Endodermal cell (in vitro differentiated cells): ENCODE results near the gene EPB41. TPM values are rescaled to one million over a fixed set of nuclear protein-coding genes. Genes with fewer than 3 reads are reported as not detected.
A peak's percentile ranks its signal among the peaks of the same experiment; 100 is the strongest.

Source experiments
- DNase-seq: peaks from one replicate; pipeline ENCODE4 v3.0.0-alpha.2; 2017
- H3K27ac ChIP-seq: 2 replicates; pipeline ENCODE4 v1.5.1; 2013; ENCODE audit warnings: mild to moderate bottlenecking, low read depth, low read length, moderate library complexity
- H3K27me3 ChIP-seq: 2 replicates; pipeline ENCODE4 v1.6.1; 2013; ENCODE audit warnings: mild to moderate bottlenecking, low read length, moderate library complexity; ENCODE audit not compliant: insufficient read depth, control insufficient read depth, poor library complexity, severe bottlenecking
- H3K36me3 ChIP-seq: 2 replicates; pipeline ENCODE4 v1.7.0; 2013; ENCODE audit warnings: mild to moderate bottlenecking, low read length, moderate library complexity; ENCODE audit not compliant: control insufficient read depth, insufficient read depth
- H3K4me1 ChIP-seq: one replicate; pipeline ENCODE4 v1.7.0; 2013; ENCODE audit warnings: low read length; ENCODE audit not compliant: control insufficient read depth, insufficient read depth
- H3K4me3 ChIP-seq: 2 replicates; pipeline ENCODE4 v1.5.1; 2013; ENCODE audit warnings: mild to moderate bottlenecking, low read length, moderate library complexity
- H3K9ac ChIP-seq: 2 replicates; pipeline ENCODE4 v1.6.1; 2013; ENCODE audit warnings: mild to moderate bottlenecking, low read length, moderate library complexity; ENCODE audit not compliant: poor library complexity, severe bottlenecking; ENCODE audit errors: extremely low read depth
- H3K9me3 ChIP-seq: 2 replicates; pipeline ENCODE4 v1.6.1; 2013; ENCODE audit warnings: mild to moderate bottlenecking, low read length, moderate library complexity; ENCODE audit not compliant: control insufficient read depth
- H3K27ac Mint-ChIP-seq: 2 replicates; pipeline ENCODE4 v1.8.0; 2020; ENCODE audit warnings: mixed read lengths
- H3K27me3 Mint-ChIP-seq: 2 replicates; pipeline ENCODE4 v1.8.0; 2021; ENCODE audit warnings: mild to moderate bottlenecking, mixed read lengths; ENCODE audit not compliant: insufficient read depth
- H3K36me3 Mint-ChIP-seq: 2 replicates; pipeline ENCODE4 v1.8.0; 2020; ENCODE audit warnings: low read depth, mixed read lengths
- H3K4me1 Mint-ChIP-seq: 2 replicates; pipeline ENCODE4 v1.8.0; 2020; ENCODE audit warnings: mixed read lengths
- H3K4me3 Mint-ChIP-seq: 2 replicates; pipeline ENCODE4 v1.8.0; 2020; ENCODE audit warnings: mild to moderate bottlenecking, moderate library complexity, mixed read lengths
- H3K9me3 Mint-ChIP-seq: 2 replicates; pipeline ENCODE4 v1.8.0; 2020; ENCODE audit warnings: mild to moderate bottlenecking, mixed read lengths
- WGBS, 2 experiments: methylation state at CpG; one replicate each; pipeline versions ENCODE4 v1.1.5 to v1.1.7; 2013; ENCODE audit warnings: missing lambda C conversion rate in 2 of 2, mixed read lengths in 1 of 2; ENCODE audit not compliant: insufficient coverage in 1 of 2, insufficient read length in 1 of 2; 5-methylcytosine and 5-hydroxymethylcytosine counted together
- total RNA-seq, 2 donors: library from RNA; stranded (reverse); fragmentation: NEBNext Ultra II Directional in 1 of 2; extraction: Animal tissue kit (Norgen Biotek cat#: 25700) in 1 of 2; gene quantifications; 2 replicates in 1 of 2; 3 replicates in 1 of 2; pipeline ENCODE4 v1.2.1, GENCODE V29; 2021
- TF ChIP-seq, protein P1 (sequence below): fragments of 200-600 bp; sonication (generic); conservative IDR thresholded peaks from 2 replicates; pipeline ENCODE4 v1.5.0; 2021; ENCODE audit warnings: antibody characterized with exemption, mild to moderate bottlenecking

Gene EPB41
- total RNA-seq, 2 donors from 2014 or later: 60.3 to 91.0 TPM

DNA sequence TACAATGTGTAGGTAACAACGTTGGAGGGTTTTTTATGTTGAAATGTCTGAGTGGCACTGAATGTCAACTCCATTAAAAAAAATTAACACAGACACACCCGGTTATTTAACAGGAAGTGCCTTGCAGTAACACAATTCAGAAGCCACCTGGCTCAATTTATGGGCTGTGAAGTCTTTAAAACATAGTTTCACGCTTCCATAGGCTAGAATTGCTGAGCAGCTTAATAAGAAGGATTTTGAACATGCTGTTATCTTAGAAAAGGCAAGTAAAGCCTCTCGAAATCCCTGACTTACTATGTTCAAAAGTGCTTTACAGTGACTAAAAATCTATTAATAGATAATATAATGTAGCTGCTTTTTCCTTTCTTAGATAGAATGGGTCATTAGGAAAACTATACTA, 247.7 kb downstream of the EPB41 start:
- peaks cover 7% of the 10 kb centered on the region for H3K4me1 ChIP-seq
- H3K9ac ChIP-seq: no peak overlapping the region
- H3K27me3 ChIP-seq: no peaks in the 10 kb centered on the region
- no peak for DNase-seq
- H3K27ac Mint-ChIP-seq: peak overlapping the region; percentile 44
- peaks cover 3% of the 10 kb centered on the region for H3K9me3 ChIP-seq
- no peak overlapping the region for H3K27ac ChIP-seq
- H3K36me3 ChIP-seq: peaks cover 94% of the 10 kb centered on the region
- H3K4me1 Mint-ChIP-seq: peaks cover 41% of the 10 kb centered on the region
- H3K9me3 Mint-ChIP-seq: peaks cover 1% of the 10 kb centered on the region
- no peaks in the 10 kb centered on the region for H3K27me3 Mint-ChIP-seq
- 81 to 95% methylated on average over 2 to 4 of the region's 4 CpGs for WGBS, 2 experiments
- H3K4me3 ChIP-seq: no peak overlapping the region
- TF ChIP-seq, protein P1, sequence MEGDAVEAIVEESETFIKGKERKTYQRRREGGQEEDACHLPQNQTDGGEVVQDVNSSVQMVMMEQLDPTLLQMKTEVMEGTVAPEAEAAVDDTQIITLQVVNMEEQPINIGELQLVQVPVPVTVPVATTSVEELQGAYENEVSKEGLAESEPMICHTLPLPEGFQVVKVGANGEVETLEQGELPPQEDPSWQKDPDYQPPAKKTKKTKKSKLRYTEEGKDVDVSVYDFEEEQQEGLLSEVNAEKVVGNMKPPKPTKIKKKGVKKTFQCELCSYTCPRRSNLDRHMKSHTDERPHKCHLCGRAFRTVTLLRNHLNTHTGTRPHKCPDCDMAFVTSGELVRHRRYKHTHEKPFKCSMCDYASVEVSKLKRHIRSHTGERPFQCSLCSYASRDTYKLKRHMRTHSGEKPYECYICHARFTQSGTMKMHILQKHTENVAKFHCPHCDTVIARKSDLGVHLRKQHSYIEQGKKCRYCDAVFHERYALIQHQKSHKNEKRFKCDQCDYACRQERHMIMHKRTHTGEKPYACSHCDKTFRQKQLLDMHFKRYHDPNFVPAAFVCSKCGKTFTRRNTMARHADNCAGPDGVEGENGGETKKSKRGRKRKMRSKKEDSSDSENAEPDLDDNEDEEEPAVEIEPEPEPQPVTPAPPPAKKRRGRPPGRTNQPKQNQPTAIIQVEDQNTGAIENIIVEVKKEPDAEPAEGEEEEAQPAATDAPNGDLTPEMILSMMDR: no peak
- peaks cover 72% of the 10 kb centered on the region for H3K36me3 Mint-ChIP-seq
- H3K4me3 Mint-ChIP-seq: no peak overlapping the region

DNA sequence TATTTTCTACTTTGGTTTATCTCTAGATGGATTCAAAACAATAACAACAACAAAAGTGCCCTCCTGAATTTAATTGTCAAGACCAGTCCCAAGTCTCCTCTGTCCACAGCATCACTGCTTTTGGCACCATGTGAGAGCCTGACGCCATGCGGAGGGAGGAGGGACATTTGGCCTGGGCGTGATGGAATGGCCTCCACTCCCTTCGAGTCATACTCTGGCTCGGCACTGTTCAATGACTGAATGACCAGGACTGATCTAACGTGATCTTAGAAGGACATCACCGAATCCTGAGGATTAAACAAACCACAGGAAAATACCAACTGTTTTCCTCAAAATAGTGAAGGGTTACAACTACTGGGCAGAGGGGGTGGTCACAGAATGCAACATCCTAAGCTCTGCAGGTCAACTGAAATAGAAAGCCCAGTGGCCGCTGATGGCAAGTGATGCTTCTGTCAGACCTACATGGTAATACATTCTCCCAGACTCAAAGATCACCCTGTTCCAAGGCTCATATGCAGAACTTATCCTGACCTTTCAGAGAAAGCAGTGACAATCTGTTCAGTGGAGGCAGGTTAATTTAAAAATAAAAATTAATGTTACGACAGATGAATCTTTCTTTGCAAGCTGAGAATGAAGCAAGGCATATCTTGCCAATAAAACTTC, 248.2 kb downstream of the EPB41 start:
- 93 to 94% methylated on average over 8 to 9 of the region's 9 CpGs for WGBS, 2 experiments
- H3K27me3 ChIP-seq: no peaks in the 10 kb centered on the region
- H3K9me3 ChIP-seq: peaks cover 3% of the 10 kb centered on the region
- Mint-ChIP-seq H3K27ac (peak overlapping the region; percentile 17), H3K9me3 (peaks cover 1% of the 10 kb centered on the region), H3K4me3 (no peak overlapping the region), H3K27me3 (no peaks in the 10 kb centered on the region), H3K36me3 (peaks cover 69% of the 10 kb centered on the region), H3K4me1 (peaks cover 41% of the 10 kb centered on the region)
- H3K4me3 ChIP-seq: no peak overlapping the region
- no peak overlapping the region for H3K9ac ChIP-seq
- H3K4me1 ChIP-seq: peaks cover 7% of the 10 kb centered on the region
- TF ChIP-seq, protein P1: no peak
- no peak overlapping the region for H3K27ac ChIP-seq
- DNase-seq: no peak
- peaks cover 94% of the 10 kb centered on the region for H3K36me3 ChIP-seq

DNA sequence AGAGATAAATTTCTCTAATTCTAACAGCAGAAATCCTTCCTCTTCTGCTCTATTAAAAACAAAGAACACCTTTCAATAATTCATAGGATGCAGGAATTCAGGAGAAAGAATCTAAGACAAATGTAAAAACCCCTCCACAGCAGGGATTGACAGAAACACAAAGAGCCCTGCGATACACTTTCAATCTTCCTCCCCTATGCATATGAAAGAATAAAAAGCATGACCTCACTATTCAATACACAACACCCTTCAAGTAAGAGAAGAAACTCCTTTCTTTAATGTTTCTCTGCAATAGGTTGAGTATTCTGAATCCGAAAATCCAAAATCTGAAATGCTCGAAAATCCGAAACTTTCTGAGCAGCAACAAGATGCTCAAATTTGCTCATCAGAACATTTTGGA, 250.2 kb downstream of the EPB41 start:
- Histone ChIP-seq H3K27me3 (no peaks in the 10 kb centered on the region), H3K27ac (peak overlapping the region; percentile 91), H3K4me3 (no peak overlapping the region), H3K9ac (no peak overlapping the region), H3K9me3 (no peaks in the 10 kb centered on the region), H3K36me3 (peaks cover 92% of the 10 kb centered on the region), H3K4me1 (peaks cover 7% of the 10 kb centered on the region)
- no peaks in the 10 kb centered on the region for H3K27me3 Mint-ChIP-seq
- peak overlapping the region; percentile 91 for H3K27ac Mint-ChIP-seq
- peaks cover 55% of the 10 kb centered on the region for H3K36me3 Mint-ChIP-seq
- peak overlapping the region; percentile 4 for H3K4me3 Mint-ChIP-seq
- no peak for DNase-seq
- H3K9me3 Mint-ChIP-seq: no peaks in the 10 kb centered on the region
- TF ChIP-seq, protein P1: no peak
- 79 to 81% methylated on average over 3 to 4 of the region's 4 CpGs for WGBS, 2 experiments
- peaks cover 43% of the 10 kb centered on the region for H3K4me1 Mint-ChIP-seq
